ENCODE results near the gene PDE6D.
A peak's percentile ranks its signal among the peaks of the same experiment; 100 is the strongest.

DNA sequence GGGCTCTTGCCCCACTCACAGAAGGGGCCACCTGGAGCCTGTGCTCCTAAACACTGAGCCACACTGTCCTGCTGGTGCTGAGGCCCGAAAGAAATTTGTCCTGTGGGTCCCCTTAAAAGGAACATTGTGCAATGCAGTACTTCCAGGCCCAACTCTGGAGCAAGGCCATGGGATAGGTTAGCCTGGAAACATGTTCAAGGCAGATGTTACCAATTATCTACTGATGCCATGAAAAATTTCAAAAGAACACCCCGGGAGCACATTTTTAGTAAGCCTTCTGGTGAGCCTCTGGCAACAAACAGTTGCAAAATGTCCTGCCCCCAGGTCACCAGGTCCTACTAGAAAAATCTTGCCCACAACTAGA lies 85.1 kb downstream of the PDE6D start:
- TF ChIP-seq CTCF (IDR thresholded peaks at IDR 0.05 in 4 of 5, conservative IDR thresholded peaks at IDR 0.05 in 1 of 5) (no peak), POLR2A (IDR thresholded peaks at IDR 0.05) (peak in 1 of 2 donors; percentile 5)

All from gastrocnemius medialis (tissue), 4 donors.